DOHH2 (cell line): ENCODE results near the gene PRKCE.

Experiments
- CTCF ChIP-seq: fragments of 200-600 bp; sonication (generic); IDR thresholded peaks from one replicate; pipeline ENCODE4 v1.5.1; 2014; ENCODE audit warnings: antibody characterized with exemption, mild to moderate bottlenecking, low read depth, low read length; ENCODE audit not compliant: poor library complexity, severe bottlenecking
- EZH2phosphoT487 ChIP-seq: fragments of 200-600 bp; sonication (generic); IDR thresholded peaks from 2 replicates; pipeline ENCODE4 v1.6.1; 2017; ENCODE audit warnings: borderline replicate concordance, mild to moderate bottlenecking, antibody characterized with exemption, low read length, moderate library complexity, mixed read lengths

- TF ChIP-seq CTCF (no peak), EZH2phosphoT487 (no peak)
Measured at GRCh38 chr2:45932278-45932975, 281.0 kb downstream of the PRKCE start.
